ENCODE data around the gene NCK2.

NCK2 gene

GRCh38 chr2:105866216-105867185, 121.8 kb downstream of the NCK2 start:
- in situ Hi-C loops (cut with HindIII; ENCODE audit: low sequenced_read_pairs): no loop called here

DNA sequence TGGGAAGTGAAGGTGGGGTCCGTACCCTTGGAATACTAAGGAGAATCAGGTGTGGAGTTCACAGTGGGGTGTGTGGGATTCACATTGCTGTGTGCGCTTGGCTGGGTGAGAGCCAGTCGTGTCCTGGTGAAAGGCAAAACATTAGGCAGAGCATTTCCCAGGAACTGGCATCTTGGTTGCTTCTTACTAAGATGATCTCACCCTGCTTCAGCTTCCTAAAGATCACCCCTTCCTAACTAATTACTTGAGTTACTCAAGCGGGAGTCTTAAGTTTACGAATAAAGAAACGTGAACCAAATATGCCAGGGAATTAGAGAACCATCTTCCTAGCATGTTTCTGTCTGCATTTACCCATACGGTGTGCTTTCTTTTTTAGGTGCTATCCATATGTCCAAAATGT, 122.9 kb downstream of the NCK2 start:
- in situ Hi-C loops (cut with HindIII; ENCODE audit: low sequenced_read_pairs): no loop called here

DNA sequence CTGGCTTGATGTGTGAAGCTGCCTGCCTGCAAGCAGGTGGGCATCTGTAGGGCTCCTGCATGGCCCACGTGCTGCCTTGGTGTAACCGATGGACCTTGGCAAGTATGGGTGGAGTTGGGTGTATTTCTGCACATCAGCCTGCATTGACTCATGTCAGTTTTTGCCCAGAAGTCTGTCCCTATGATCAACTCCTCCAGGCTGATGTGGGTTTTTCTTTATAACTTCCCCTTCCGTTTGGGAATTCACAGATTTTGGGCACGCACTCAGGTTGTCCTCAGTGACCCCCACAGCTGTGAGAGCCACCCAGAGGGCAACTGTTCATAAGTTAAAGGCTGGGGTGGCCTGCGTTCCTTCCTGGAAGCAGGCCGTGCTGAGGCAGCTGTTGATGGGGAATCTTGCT, 123.3 kb downstream of the NCK2 start:
- in situ Hi-C loops (cut with HindIII; ENCODE audit: low sequenced_read_pairs): no loop called here

DNA sequence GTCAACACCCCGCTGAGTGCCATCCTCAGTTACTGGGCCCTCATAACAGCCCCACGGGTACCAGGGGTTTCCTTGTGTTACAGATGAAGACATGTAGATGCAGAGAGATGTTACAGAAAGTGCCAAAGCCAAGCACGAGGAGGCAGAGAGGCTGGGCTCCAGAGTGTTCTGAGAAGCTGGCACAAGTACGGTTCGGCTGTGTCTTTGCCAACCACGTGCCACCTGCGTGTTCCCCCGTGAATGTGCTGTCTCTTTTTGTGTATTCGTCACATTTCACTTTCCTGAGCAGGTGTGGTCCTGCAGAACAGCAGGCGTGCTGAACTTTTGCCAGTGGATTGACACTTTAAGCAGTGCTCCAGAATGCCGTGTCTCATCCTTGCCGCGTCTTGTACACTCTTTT, 124.6 kb downstream of the NCK2 start:
- in situ Hi-C loops (cut with HindIII; ENCODE audit: low sequenced_read_pairs): no loop called here

GRCh38 chr2:105870062-105870461, 125.3 kb downstream of the NCK2 start:
- in situ Hi-C loops (cut with HindIII; ENCODE audit: low sequenced_read_pairs): no loop called here

GRCh38 chr2:105870858-105871257, 126.1 kb downstream of the NCK2 start:
- in situ Hi-C loops (cut with HindIII; ENCODE audit: low sequenced_read_pairs): no loop called here

GRCh38 chr2:105872142-105872728, 127.5 kb downstream of the NCK2 start:
- in situ Hi-C loops (cut with HindIII; ENCODE audit: low sequenced_read_pairs): no loop called here

DNA sequence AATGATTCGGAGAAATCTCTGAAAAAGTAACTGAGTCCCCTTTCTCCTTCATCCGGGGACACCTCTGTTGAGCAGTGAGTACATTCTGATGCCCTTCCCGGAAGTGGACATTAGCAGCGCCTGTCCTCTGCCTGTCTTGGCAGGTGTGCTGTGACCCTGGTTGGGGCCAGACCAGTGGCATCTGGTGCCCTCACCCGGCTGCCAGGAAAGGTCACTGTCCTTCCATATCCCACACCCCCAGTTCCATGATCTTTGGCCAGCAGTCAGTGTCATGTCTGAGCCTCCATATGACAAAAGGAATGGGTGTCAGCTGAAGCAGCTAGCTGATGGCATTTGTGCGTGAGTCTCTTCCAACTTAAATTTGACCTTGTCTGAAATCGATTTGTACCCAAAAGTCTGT, 128.1 kb downstream of the NCK2 start:
- in situ Hi-C loops (cut with HindIII; ENCODE audit: low sequenced_read_pairs): no loop called here

- in situ Hi-C loops (cut with HindIII; ENCODE audit: low sequenced_read_pairs): no loop called here
These were observed 128.6 kb downstream of the NCK2 start for GRCh38 chr2:105873281-105873680.

DNA sequence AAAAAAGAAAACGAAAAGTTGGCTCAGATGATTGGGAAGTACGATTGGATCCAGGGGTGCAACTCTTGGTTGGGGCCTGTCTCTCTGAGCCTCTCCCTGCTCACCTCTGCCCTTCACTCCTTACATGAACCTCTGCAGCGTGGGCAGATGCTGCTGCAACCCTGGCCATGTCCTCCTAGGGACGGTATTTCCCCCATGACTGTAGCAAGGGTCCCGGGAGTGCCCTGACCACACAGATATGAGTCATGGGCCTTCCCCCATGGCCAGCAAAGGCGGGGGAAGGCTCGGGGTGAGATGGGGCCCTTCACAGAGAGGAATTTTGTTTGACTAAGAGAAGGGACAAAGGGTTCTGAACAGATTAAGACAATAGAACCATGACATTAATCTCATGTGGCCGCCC, 129.0 kb downstream of the NCK2 start:
- in situ Hi-C loops (cut with HindIII; ENCODE audit: low sequenced_read_pairs): no loop called here

DNA sequence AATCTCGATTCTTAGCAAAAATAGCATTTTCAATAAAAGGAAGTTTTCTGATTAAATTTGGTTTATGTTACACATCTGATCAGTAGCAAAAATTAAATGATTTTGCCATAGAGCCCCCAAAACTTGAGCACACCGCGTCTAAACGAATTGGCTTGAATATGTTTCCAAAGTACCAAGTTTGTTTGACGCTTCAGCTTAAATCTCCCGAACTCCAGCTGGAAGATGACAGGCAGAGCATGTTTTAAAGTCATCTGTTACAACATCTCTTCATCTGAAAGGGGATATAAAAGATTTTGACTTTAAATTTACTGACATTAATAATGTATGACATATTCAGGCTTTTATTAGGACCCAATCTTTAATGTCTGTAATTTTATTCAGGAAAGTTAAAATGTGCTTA, 129.8 kb downstream of the NCK2 start:
- in situ Hi-C loops (cut with HindIII; ENCODE audit: low sequenced_read_pairs): no loop called here

- in situ Hi-C loops (cut with HindIII; ENCODE audit: low sequenced_read_pairs): no loop called here
These were observed 130.5 kb downstream of the NCK2 start for GRCh38 chr2:105875241-105875640.

DNA sequence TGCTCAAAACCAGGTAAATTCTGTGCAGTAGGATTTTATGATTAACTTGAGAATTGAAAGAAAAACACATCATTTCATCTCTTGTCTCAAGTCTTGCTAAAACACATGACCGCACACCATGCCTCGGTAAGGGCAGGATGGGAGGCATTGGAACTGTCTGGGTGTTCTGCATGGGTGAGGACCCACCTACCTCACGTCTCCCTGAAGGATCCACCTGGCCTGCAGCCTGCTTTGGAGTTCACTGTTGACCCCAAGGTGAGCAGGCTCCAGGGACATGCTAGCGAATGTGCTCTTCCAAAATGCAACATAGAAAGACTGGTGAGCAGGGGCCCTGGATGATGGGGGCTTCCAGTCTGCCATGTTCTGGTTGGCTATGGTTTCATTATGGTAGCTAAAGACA, 131.5 kb downstream of the NCK2 start:
- in situ Hi-C loops (cut with HindIII; ENCODE audit: low sequenced_read_pairs): no loop called here

DNA sequence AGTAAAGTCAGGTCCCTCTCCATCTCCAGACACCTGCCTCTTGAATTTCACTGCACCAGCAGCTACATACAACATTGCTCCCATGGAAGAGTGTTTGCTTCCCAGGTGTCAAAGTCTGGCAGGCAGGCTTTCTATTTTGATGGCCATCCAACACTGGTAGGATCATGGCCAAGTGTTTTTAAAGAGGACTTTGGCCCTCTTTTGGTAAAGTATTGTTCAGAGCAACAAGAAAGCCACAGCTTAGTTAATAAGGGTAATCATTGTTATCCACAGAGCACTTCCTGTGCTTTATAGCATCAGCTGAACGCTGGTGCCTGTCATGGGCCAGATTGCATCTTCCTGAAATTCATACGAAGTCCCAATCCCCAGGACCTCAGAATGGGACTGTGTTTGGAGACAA, 133.2 kb downstream of the NCK2 start:
- in situ Hi-C loops (cut with HindIII; ENCODE audit: low sequenced_read_pairs): no loop called here

DNA sequence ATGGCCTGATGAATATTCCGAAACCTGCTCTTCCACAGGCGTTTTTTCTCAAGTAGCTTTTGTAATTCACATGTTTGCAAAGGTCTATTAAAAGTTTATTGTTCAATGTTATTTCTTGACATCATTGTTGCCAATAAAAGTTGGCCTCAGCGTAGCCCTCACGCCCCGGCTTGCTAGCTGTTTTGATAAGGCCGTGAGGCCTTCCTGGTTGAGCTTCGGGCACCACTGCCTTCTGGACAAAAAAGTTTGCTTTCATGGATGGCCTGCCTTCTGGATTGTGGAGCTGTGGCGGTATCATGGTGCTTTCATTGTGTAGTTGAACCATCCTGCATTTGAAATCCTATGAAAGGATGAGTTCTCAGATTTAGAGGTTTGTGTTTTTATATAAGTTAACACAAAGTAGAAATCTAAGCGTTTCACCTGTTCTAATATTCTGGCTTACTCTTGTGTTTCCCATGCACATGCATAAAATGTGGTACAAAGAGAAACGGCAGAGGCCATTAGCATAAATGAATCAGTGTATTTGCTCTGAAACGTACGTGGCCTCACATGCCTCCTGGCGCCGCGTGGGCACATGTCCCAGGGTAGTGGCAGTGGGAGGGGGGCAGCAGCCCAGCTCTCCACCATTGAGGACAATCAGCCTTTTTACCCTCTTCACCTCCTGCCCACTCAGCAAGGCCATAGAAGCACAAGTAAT, 134.5 kb downstream of the NCK2 start:
- in situ Hi-C loops (cut with HindIII; ENCODE audit: low sequenced_read_pairs): no loop called here

DNA sequence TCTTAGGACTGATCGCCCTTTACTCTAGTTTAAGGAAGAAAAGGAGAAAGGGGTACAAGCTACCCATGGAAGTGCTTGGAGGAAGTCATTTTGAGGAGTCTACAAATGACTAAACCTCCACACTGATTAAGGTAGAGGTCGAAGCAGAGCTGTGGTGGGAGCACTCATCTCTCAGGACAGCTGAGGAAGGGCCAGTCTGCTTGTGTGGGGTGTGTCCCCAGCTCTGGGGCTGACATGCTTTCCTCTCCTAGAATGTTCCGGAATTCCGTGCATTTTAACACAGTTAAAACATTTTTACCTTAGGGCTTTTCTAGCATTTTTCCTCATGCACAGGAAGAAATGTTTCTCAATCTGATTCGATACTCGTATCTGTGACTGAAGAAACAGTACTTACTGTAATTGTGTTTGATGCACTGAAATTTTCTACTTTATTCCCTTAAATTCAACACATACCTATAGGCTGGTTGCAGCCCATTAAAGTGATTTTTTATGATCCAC, 135.1 kb downstream of the NCK2 start:
- in situ Hi-C loops (cut with HindIII; ENCODE audit: low sequenced_read_pairs): no loop called here

DNA sequence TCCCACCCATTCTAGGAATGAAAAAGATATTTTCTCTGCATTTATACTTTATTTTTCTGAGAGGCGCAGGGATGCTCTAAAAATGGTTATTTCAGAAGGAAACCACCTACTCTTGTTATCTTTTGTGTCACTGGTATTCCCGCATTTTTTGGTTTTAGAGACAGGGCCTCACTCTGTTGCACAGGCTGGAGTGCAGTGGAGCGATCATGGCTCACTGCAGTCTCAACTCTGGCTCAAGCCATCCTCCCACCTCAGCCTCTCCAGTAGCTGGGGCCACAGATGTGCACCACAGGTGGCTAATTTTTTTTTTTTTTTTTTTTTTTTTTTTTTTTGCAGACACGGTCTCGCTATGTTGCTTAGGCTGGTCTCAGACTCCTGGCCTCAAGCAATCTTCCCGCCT, 135.9 kb downstream of the NCK2 start:
- in situ Hi-C loops (cut with HindIII; ENCODE audit: low sequenced_read_pairs): no loop called here

- in situ Hi-C loops (cut with HindIII; ENCODE audit: low sequenced_read_pairs): no loop called here
These were observed 136.8 kb downstream of the NCK2 start for GRCh38 chr2:105881286-105882136.

GRCh38 chr2:105882341-105882740, 137.6 kb downstream of the NCK2 start:
- in situ Hi-C loops (cut with HindIII; ENCODE audit: low sequenced_read_pairs): no loop called here

- in situ Hi-C loops (cut with HindIII; ENCODE audit: low sequenced_read_pairs): no loop called here
These were observed 138.3 kb downstream of the NCK2 start for GRCh38 chr2:105882920-105883435.

All from DLD1 (cell line).